HFFc6 (cell line): ENCODE measurements around the gene OSTM1. TPM values are rescaled to one million over a fixed set of nuclear protein-coding genes. Genes with fewer than 3 reads are reported as not detected.

ENCODE experiments used
- DNase-seq: peaks from one replicate; pipeline ENCODE4 v3.0.0-alpha.2; 2018
- H3K27ac Mint-ChIP-seq: 2 replicates; pipeline ENCODE4 v1.8.0; 2020; ENCODE audit warnings: mild to moderate bottlenecking, mixed read lengths
- H3K27me3 Mint-ChIP-seq: 2 replicates; pipeline ENCODE4 v1.8.0; 2021; ENCODE audit warnings: mild to moderate bottlenecking, moderate library complexity, mixed read lengths; ENCODE audit not compliant: insufficient read depth
- H3K36me3 Mint-ChIP-seq: 2 replicates; pipeline ENCODE4 v1.8.0; 2021; ENCODE audit warnings: low read depth, mixed read lengths
- H3K4me1 Mint-ChIP-seq: 2 replicates; pipeline ENCODE4 v1.8.0; 2020; ENCODE audit warnings: low read depth, mixed read lengths
- H3K4me3 Mint-ChIP-seq: 2 replicates; pipeline ENCODE4 v1.8.0; 2020; ENCODE audit warnings: mild to moderate bottlenecking, moderate library complexity, mixed read lengths
- H3K9me3 Mint-ChIP-seq: 2 replicates; pipeline ENCODE4 v1.8.0; 2020; ENCODE audit warnings: mild to moderate bottlenecking, mixed read lengths
- CTCF ChIP-seq: fragments of 200-600 bp; sonication (generic); IDR thresholded peaks from 2 replicates; pipeline ENCODE4 v1.5.0; 2021; ENCODE audit warnings: antibody characterized with exemption, mild to moderate bottlenecking
- long read RNA-seq: library from polyadenylated mRNA; unstranded; transcript quantifications from one replicate; pipeline ENCODE4 v2.0.0, GENCODE V29; 2019
- total RNA-seq, 6 experiments: library from RNA; stranded (reverse); fragmentation: NEBNext Ultra II Directional; extraction: Animal tissue kit (Norgen Biotek cat#: 25700); gene quantifications; 2 replicates in 1 of 6; 3 replicates in 5 of 6; pipeline ENCODE4 v1.2.3, GENCODE V29; 2021

Gene OSTM1
- total RNA-seq = 10 to 100 TPM; 42.8 to 52.6 (median 48.7) TPM
- long read RNA-seq, full-length matches to known transcripts = 56 of 76 reads
- long read RNA-seq, partial matches to known transcripts = 2 of 76 reads
- long read RNA-seq, other reads (novel, unspliced or antisense) = 18 of 76 reads

- H3K9me3 Mint-ChIP-seq = no peaks in the 10 kb centered on the region
- peaks cover 5% of the 10 kb centered on the region for H3K27me3 Mint-ChIP-seq
- H3K4me1 Mint-ChIP-seq = peaks cover 12% of the 10 kb centered on the region
- peak; percentile 71 for DNase-seq
- H3K27ac Mint-ChIP-seq = peak within 1 kb of the TSS; percentile 74
- no peak for TF ChIP-seq CTCF
- H3K36me3 Mint-ChIP-seq = no peaks in the 10 kb centered on the region
- peak within 1 kb of the TSS; percentile 89 for H3K4me3 Mint-ChIP-seq
These were observed at the start of gene OSTM1 for GRCh38 chr6:108074359-108075144. TSS of gene OSTM1 (minus strand) at chr6:108074741. CDS start at chr6:108074651, 90 bp downstream.

GRCh38 chr6:108123946-108124345 lies 49.4 kb upstream of the OSTM1 start:
- TF ChIP-seq CTCF = no peak
- H3K4me1 Mint-ChIP-seq = peaks cover 4% of the 10 kb centered on the region
- peaks cover 60% of the 10 kb centered on the region for H3K27me3 Mint-ChIP-seq
- H3K36me3 Mint-ChIP-seq = peaks cover 2% of the 10 kb centered on the region; the same call in 1 of the 2 replicates
- H3K27ac Mint-ChIP-seq = no peak overlapping the region
- no peak overlapping the region for H3K4me3 Mint-ChIP-seq
- no peak for DNase-seq
- no peaks in the 10 kb centered on the region for H3K9me3 Mint-ChIP-seq

- no peak for TF ChIP-seq CTCF
- Mint-ChIP-seq H3K27ac (no peak overlapping the region), H3K27me3 (peaks cover 60% of the 10 kb centered on the region), H3K36me3 (peaks cover 5% of the 10 kb centered on the region; the same call in 1 of the 2 replicates), H3K4me1 (peaks cover 8% of the 10 kb centered on the region), H3K9me3 (no peaks in the 10 kb centered on the region), H3K4me3 (no peak overlapping the region)
- no peak for DNase-seq
These were observed 49.0 kb upstream of the OSTM1 start for GRCh38 chr6:108123481-108123929.

GRCh38 chr6:108121612-108122011 lies 47.1 kb upstream of the OSTM1 start:
- no peak overlapping the region for H3K4me3 Mint-ChIP-seq
- DNase-seq = no peak
- H3K36me3 Mint-ChIP-seq = peaks cover 5% of the 10 kb centered on the region; the same call in 1 of the 2 replicates
- H3K27me3 Mint-ChIP-seq = peaks cover 66% of the 10 kb centered on the region
- TF ChIP-seq CTCF = no peak
- H3K27ac Mint-ChIP-seq = no peak overlapping the region
- peaks cover 14% of the 10 kb centered on the region for H3K4me1 Mint-ChIP-seq
- no peaks in the 10 kb centered on the region for H3K9me3 Mint-ChIP-seq

GRCh38 chr6:108120311-108120710 lies 45.8 kb upstream of the OSTM1 start:
- Mint-ChIP-seq H3K27ac (no peak overlapping the region), H3K4me3 (no peak overlapping the region)

More at GRCh38 chr6:108120311-108120710, 45.8 kb upstream of the OSTM1 start:
- H3K36me3 Mint-ChIP-seq = peaks cover 5% of the 10 kb centered on the region; the same call in 1 of the 2 replicates
- no peaks in the 10 kb centered on the region for H3K9me3 Mint-ChIP-seq
- no peak for DNase-seq
- no peak for TF ChIP-seq CTCF
- peaks cover 22% of the 10 kb centered on the region for H3K4me1 Mint-ChIP-seq
- peaks cover 76% of the 10 kb centered on the region for H3K27me3 Mint-ChIP-seq
